HepG2 (cell line): ENCODE measurements around the gene SLC25A11. TPM values are rescaled to one million over a fixed set of nuclear protein-coding genes. Genes with fewer than 3 reads are reported as not detected.

Experiments
- ELF1 ChIP-seq: sonication (generic); formaldehyde crosslinking; IDR thresholded peaks from 2 replicates; pipeline ENCODE4 v1.4.0; 2020; ENCODE audit warnings: missing genetic modification reagents
- GABPA ChIP-seq, 2 experiments: IDR thresholded peaks; 2 replicates each; pipeline ENCODE4 v1.6.1; 2011 to 2016; ENCODE audit warnings: low read depth in 2 of 2, low read length in 1 of 2, missing biosample characterization in 1 of 2, missing genetic modification characterization in 1 of 2
- HCFC1 ChIP-seq: fragments of 150-350 bp; IDR thresholded peaks from 2 replicates; pipeline ENCODE4 v1.6.1; 2014; ENCODE audit warnings: low read depth, low read length
- KDM1A ChIP-seq: IDR thresholded peaks from 2 replicates; pipeline ENCODE4 v1.6.1; 2016; ENCODE audit warnings: missing compliant biosample characterization
- MLX ChIP-seq: IDR thresholded peaks from 2 replicates; pipeline ENCODE4 v1.6.1; 2016
- MXI1 ChIP-seq: IDR thresholded peaks from 3 replicates; pipeline ENCODE4 v1.6.1; 2012; ENCODE audit warnings: low read depth, low read length, inconsistent platforms, borderline replicate concordance
- PBX3 ChIP-seq: sonication (generic); formaldehyde crosslinking; IDR thresholded peaks from 2 replicates; pipeline ENCODE4 v1.8.1; 2023; ENCODE audit warnings: missing genetic modification reagents, inconsistent platforms, borderline replicate concordance
- RFXAP ChIP-seq: sonication (generic); formaldehyde crosslinking; IDR thresholded peaks from 2 replicates; pipeline ENCODE4 v1.4.0; 2020; ENCODE audit warnings: missing genetic modification reagents, borderline replicate concordance
- SCMH1 ChIP-seq: sonication (generic); formaldehyde crosslinking; IDR thresholded peaks from 2 replicates; pipeline ENCODE4 v1.9.0; 2021; ENCODE audit warnings: missing genetic modification reagents, mild to moderate bottlenecking, borderline replicate concordance
- SP1 ChIP-seq, 2 experiments: fragments of 450-650 bp in 1 of 2; sonication (generic) in 1 of 2; formaldehyde crosslinking in 1 of 2; IDR thresholded peaks; 2 replicates each; pipeline versions ENCODE4 v1.4.0 to v1.6.1; 2016 to 2020; ENCODE audit warnings: missing genetic modification reagents in 1 of 2
- SUZ12 ChIP-seq: fragments of 150-350 bp; IDR thresholded peaks from 2 replicates; pipeline ENCODE4 v1.6.1; 2014; ENCODE audit warnings: low read depth, low read length
- THRA ChIP-seq: sonication (generic); formaldehyde crosslinking; IDR thresholded peaks from 2 replicates; pipeline ENCODE4 v1.4.0; 2020; ENCODE audit warnings: missing genetic modification reagents, borderline replicate concordance
- TRAFD1 ChIP-seq: sonication (generic); formaldehyde crosslinking; IDR thresholded peaks from 2 replicates; pipeline ENCODE4 v1.5.1; 2020; ENCODE audit warnings: missing genetic modification reagents, mild to moderate bottlenecking, borderline replicate concordance
- ZNF205 ChIP-seq: IDR thresholded peaks from 2 replicates; pipeline ENCODE4 v1.6.1; 2018; ENCODE audit warnings: missing biosample characterization, missing genetic modification reagents
- ZNF296 ChIP-seq: sonication (generic); formaldehyde crosslinking; conservative IDR thresholded peaks from 2 replicates; pipeline ENCODE4 v1.5.0; 2020; ENCODE audit warnings: mild to moderate bottlenecking, missing genetic modification reagents
- ZNF572 ChIP-seq: sonication (generic); formaldehyde crosslinking; IDR thresholded peaks from 2 replicates; pipeline ENCODE4 v1.5.1; 2020; ENCODE audit warnings: mild to moderate bottlenecking, missing genetic modification reagents
- ZNF644 ChIP-seq: IDR thresholded peaks from 2 replicates; pipeline ENCODE4 v1.6.1; 2016; ENCODE audit warnings: low read depth
- ZSCAN21 ChIP-seq: sonication (generic); formaldehyde crosslinking; IDR thresholded peaks from 2 replicates; pipeline ENCODE4 v1.8.0; 2022; ENCODE audit warnings: mild to moderate bottlenecking, missing genetic modification reagents, moderate library complexity, borderline replicate concordance
- polyA plus RNA-seq, 8 experiments: library from polyadenylated mRNA; depleted of rRNA in 3 of 8; stranded (reverse) in 7 of 8; unstranded in 1 of 8; fragments of >200 nt; fragmentation: Illumina TruSeq in 4 of 8; extraction: Trizol in 4 of 8; gene quantifications; 2 replicates each; pipeline versions ENCODE4 v1.2.1 to v1.2.3, GENCODE V29; 2011 to 2016; ENCODE audit warnings: low read depth in 4 of 8, missing spikeins in 1 of 8, mixed read lengths in 1 of 8; ENCODE audit not compliant: insufficient read depth in 1 of 8
- total RNA-seq, 5 experiments: library from RNA; depleted of rRNA; stranded (reverse); fragments of >200 nt; fragmentation: Illumina TruSeq; extraction: Trizol; gene quantifications; 2 replicates each; pipeline ENCODE4 v1.2.3, GENCODE V29; 2016; ENCODE audit warnings: low read depth in 1 of 5

Gene SLC25A11
- total and polyA plus RNA-seq, 2 of the 13 experiments (the other 11 are each of a cell fraction or from before 2014, with no cell fraction given) = 35.4 to 47.2 TPM

- 0 out of 2 replicates have a peak, but pooled peaks have one; percentile 10 for TF ChIP-seq MLX (CRISPR knock-in tag)
- no peak; the same call in 1 of the 3 replicates for TF ChIP-seq MXI1
- peak; percentile 34; the same call in 1 of the 2 replicates for TF ChIP-seq HCFC1
- TF ChIP-seq SP1 (IDR thresholded peaks at IDR 0.05) = no peak
- peak; percentile 35 for TF ChIP-seq SP1 (CRISPR knock-in tag; IDR thresholded peaks at IDR 0.05)
- TF ChIP-seq PBX3 (CRISPR knock-in tag) = no peak
- TF ChIP-seq TRAFD1 (CRISPR knock-in tag) = no peak
- peak; percentile 63 for TF ChIP-seq ZNF644 (CRISPR knock-in tag)
- no peak for TF ChIP-seq KDM1A (CRISPR knock-in tag)
- TF ChIP-seq THRA (CRISPR knock-in tag) = peak; percentile 40; the same call in 1 of the 2 replicates
- 0 out of 2 replicates have a peak, but pooled peaks have one; percentile 3 for TF ChIP-seq ELF1 (CRISPR knock-in tag)
- no peak for TF ChIP-seq RFXAP (CRISPR knock-in tag)
- 0 out of 2 replicates have a peak, but pooled peaks have one; percentile 13 for TF ChIP-seq ZNF572 (CRISPR knock-in tag)
- TF ChIP-seq GABPA (IDR thresholded peaks at IDR 0.05; ENCODE audit: low read depth, low read length) = peak; percentile 57
- peak; percentile 66; the same call in 1 of the 2 replicates for TF ChIP-seq GABPA (CRISPR knock-in tag; IDR thresholded peaks at IDR 0.05; ENCODE audit: low read depth)
- peak; percentile 95 for TF ChIP-seq ZSCAN21 (CRISPR knock-in tag)
- no peak for TF ChIP-seq SUZ12
- no peak for TF ChIP-seq ZNF296
- TF ChIP-seq SCMH1 = no peak
- peak; percentile 36; the same call in 1 of the 2 replicates for TF ChIP-seq ZNF205 (CRISPR knock-in tag)
Observed at GRCh38 chr17:4967539-4968485, 28.0 kb upstream of the SLC25A11 start, which contains the start of gene SPAG7 (continued).
